ENCODE results near the gene U2AF1.
"Not testable (repeated sequence)": the region's sequence is repeated elsewhere in the genome, so short reads cannot be mapped to it uniquely, and the experiment has no call there.

GRCh38 chr21:43106965-43107793 lies at the start of gene U2AF1:
- TF ChIP-seq POLR2A (IDR thresholded peaks at IDR 0.05), result peak in 1 of 2 donors; percentile 8
- TF ChIP-seq CTCF (IDR thresholded peaks at IDR 0.05), result not testable (repeated sequence)

Measured in adrenal gland (tissue), 5 donors.